ELF-1 (cell line): ENCODE measurements around the gene TMEM63B.

Source experiments
- DNase-seq: peaks from one replicate; pipeline ENCODE4 v3.0.0-alpha.2; 2016; ENCODE audit warnings: low read depth, low spot score

The TMEM63B gene

DNA sequence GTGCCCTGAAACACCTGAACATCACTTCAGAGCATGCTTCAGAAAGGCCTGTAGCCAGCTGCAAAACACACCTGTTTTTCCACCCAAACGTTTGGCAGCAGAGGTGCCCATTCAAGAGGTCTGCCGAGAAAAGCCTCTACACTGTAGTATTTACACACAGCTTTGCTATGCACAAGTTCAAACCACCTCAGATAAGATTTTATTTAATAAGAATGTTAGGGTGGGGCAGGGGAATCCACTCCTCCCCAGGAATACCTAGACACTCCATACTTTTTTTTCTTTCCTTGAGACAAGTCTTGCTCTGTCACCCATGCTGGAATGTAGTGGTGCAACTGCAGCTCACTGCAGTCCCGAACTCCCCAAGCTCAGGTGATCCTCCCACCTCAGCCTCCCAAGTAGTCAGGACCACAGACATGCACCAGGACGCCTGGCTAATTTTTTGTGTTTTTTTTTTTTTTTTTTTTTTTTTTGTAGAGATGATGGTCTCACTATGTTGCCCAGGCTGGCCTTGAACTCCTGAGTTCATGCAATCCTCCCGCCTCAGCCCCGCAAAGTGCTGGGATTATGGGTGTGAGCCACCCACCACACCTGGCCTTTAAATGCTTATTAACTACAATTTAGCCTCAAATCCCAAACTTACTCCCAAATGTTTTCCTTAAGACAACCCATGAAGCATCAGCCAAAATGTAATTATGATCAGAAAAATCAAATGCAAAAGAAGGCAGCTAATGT is 9.8 kb upstream of the TMEM63B start:
- DNase-seq: no peak

DNA sequence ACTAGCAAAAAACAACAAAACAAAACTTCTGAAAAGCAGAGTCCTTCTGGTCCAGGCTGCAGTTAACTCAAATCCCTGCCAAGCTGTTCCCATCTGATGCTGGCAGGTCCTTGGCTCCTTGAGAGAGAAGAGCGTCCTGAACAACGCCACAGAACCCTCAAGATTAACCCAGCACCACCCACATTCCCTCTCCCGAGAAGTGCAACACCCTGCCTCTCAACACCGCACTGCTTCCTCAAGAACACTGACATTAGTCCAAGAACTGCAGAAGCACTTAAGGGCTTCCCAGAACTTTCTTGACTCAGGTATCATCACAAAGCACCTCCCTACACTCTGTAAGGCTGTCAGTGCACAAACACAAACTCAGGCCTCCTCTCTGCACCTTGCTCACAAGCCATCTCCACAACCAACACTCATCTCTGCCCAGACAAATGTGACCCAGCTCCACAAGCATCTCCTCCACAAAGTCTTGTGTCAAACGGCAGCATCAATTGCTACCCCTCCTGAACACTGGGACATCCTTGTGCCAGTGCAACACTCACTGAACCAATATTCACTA is 7.6 kb upstream of the TMEM63B start:
- DNase-seq: no peak

DNA sequence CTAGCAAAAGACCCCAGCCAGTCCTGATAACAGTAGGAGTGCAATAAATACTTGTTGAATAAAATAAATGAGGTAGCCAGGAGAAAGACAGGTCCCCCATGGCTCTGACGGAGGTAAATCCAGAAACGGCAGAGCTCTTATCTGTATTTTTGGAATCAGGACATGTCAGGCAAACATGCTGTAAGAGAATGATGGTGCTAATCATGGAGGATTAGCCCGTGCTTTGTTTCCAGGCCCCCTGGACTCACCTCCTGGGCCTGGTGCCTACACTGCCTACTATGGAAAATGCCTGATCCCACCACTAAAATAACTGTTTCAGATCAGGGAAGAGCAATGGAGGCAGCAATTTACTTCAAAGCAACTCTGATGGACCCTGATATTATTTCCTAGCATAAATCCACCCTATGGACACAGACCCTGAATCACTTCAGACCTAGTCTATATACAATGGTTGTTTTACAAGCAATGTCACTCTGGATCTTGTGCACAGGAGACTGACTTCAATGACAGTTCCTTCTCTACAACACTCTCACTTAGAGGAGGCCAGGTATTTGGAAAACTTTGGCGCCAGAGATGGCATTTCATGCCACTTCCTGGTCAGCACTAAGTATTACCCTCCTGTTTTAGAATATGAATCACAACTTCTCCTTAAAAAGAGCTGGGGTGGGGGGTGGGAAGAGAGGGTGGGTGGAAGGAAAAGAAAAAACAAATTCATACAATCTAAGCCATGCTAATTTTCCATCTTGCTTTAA is 6.5 kb upstream of the TMEM63B start:
- peak; percentile 53 for DNase-seq

DNA sequence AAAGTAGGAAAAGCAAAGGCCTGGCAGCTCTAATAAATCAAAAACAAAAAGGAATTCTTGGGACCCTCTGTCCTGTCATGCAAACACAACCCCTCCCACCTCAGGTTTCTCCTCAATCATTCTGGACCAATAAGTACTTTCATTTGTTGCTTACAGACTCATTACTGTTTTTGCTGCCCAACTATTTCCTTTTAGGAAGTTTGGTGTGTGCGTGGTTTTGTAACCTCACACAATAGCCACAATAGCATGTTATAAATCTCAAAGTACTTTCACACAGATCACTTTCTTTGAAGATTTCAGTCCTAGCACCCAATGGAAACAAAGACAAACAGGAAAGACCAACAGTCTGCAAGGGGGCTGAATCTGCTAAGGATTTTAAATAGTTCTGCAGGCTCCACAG is 4.6 kb upstream of the TMEM63B start:
- DNase-seq: no peak

DNA sequence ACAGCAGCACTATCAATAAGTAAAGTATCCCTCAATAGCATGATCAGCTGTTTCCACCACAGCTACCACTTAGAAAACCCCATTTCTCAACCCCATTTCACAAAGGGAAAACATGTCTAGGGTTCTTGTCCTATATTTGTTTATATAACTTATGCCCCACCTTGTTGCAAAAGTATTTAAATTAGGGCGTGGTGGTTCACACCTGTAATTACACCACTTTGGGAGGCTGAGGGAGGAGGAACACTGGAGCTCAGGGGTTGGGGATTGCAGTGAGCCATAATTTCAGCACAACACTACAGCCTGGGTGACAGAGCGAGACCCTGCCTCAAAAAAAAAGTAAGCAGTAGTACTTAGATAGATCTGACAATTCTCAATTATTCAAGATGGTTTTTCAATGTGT is 3.8 kb upstream of the TMEM63B start:
- DNase-seq: no peak

DNA sequence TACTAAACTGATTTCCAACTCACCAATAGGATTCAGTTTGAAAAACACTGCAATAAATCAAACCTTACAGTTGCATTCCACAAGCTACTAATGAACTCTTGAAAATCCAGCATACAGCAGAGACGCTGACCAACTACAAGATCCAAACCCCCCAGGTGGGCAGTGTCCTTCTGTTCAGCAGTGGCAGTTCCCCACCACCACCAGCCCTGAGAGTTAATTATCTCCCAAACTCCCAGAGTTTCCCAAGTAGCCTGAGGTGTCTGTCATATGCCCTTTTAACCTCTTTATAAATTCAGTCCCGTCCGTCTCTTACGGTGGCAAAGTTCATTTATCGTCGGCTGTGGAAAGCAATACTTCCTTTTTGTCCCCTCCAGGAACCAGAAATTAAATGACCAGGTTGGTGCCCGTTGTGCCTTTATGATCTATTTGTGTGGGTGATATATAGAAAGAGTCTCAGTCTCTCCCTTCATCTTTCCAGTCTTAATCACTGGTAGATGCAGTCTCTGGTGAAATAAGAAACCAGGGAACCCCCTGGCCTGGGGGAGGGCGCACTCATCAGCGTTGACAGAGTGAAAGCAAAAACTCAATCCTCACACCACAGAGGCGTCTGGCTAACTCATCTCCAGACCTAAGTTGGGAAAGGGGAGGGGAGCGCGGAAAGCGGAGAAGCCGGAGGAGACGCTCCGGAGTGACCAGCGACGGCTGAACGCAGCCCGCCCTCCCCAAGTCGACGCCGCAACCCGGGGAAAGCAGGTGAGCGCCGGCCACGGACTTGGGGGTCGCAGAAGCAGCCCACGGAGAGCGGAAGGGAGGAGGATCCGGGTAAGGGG is 819 bp upstream of the TMEM63B start:
- peak; percentile 87 for DNase-seq

DNA sequence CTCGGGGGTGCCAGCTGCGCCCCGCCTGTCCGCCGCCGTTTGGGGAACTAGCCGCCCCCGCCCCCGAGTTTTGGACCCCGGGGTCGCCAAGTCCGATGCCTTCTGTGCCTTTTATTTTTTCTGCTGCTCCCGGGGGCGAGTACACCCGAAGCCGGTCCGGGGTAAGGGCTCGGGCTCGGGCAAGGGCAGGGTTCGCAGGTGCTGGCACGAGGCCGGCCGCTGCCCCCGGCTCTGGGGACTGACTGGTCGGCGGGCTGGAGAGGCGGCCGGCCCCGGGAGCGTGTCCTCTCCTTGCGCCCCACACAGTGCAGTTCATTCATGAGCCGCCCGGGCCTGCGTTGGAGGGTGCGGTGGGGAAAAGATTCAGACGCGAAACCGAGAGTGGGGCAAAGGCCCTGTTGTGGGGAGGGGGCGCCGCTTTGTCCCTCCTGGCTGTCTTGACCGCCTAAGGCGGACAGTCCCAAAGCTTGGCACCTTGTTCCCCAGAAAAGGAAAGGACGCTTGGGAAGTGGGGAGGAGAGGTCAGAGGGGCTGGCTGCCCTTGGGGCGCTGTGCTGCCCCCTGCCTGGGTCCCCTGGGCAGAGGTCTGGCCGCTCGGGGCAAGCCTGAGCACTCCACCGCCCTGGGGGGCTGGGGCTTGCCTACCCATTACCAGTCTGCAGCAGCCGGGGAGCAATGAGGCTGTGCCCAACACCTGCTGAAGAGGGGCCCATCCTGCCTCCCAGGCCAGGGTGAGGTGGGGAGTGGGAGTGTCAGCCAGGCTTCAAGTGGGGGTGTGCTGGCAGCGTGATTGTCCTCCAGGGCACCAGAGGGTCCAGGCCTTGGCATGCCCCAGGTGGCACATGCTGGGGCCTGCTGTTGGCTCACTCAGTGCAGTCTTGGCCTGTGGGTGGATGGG is 915 bp downstream of the TMEM63B start:
- peak; percentile 49 for DNase-seq

DNA sequence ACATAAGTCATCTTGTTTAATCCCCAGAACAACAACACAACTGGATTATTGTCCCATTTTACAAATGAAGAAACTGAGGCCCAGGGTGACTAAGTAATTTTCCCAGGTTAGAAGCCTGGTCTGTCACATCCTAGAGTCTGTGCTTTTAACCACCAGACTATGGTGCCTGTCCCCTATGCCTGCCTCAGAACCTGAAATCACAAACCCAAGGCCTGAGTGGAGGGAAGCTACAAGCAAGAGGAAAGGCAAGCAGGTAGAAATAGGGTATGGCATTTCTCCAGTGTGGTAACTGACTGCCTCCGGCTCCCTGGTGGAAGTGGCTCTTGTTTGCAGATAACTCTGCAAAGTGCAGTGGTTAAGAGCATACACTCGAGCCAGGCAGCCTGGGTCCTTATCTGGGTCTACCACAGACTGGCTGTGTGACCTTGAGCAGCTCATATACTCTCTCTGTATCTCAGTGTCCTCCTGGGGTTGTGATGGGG is 2.5 kb downstream of the TMEM63B start:
- no peak for DNase-seq

DNA sequence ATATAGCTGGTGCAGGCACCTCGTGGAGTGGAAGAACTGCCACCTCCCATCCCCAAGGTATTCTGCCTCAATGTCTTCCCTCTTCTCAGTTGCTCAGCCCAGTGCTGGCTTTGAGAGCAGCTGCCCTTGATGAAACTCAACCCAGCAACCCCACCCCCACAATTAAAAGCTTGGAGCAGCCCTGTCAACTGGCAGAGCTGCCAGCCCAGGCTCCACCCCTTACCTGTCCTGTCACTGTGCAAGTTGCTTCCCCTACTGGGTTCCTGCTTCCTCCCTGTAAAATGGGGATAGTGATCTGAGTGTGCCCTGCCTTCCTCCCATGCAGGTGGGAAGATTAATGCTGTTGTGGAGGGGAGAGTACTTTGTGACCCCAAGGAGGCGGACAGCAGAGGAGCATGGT is 4.5 kb downstream of the TMEM63B start:
- DNase-seq: no peak

DNA sequence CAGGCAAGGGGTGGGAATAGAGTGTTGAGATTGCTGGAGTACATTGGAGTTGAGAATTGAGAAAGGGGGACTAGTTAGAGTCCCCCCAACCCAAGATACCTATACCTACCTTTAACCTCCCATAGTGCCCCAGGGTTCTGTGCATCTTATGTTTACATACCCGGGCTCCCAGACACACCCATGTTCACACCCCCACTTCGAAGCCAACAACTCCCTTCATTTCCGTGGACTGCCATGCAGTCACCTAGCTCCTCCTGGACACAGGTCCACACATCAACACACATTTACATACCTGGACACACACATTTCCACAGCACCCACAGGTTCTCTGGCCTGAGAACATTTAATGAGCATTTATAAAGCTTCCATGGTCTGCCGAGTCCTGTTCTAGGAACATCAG is 5.1 kb downstream of the TMEM63B start:
- no peak for DNase-seq

DNA sequence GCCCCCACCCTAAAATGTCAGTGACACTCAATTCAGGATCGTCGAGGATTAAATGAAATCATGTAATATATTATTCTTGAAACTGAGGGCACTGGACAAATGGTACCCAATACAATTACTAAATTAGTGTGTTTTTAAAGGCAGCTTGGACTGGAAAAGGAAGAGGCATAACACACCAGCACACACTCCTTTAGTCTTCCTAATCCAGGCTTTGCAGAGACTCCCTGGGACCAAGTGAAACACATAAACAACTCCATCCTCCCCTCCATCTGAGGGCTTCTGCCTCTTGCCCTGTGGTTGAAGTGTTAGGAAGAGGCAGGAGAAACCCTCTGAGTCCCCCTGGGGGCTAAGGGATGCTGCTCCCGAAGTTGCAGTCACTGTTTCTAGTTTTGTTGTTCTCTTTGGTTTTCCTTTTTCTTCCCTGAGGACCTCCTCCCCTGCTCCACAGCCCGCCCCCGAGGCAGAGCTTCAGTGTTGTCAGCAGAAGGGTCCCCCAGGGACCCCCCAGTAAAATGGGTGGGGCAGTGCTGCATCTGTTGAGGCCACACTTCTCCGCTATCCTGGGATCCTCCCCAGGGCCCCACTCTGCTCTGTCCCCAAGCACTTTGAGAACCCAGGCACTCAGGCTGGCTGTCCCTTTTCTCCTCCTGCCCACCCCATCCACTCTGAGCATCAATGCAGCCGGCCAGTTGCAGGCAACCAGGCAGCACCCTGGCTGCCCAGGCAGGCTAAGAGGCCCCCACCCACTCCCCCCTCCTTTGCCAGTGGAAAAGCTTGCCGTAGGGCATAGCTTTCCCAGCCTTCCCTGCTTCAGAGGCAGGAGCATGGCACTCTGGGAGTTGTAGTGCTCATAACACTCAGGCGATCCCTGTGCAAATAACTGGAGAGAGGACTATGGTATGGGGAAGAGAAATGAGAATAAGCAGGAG is 5.9 kb downstream of the TMEM63B start:
- DNase-seq: peak; percentile 62

DNA sequence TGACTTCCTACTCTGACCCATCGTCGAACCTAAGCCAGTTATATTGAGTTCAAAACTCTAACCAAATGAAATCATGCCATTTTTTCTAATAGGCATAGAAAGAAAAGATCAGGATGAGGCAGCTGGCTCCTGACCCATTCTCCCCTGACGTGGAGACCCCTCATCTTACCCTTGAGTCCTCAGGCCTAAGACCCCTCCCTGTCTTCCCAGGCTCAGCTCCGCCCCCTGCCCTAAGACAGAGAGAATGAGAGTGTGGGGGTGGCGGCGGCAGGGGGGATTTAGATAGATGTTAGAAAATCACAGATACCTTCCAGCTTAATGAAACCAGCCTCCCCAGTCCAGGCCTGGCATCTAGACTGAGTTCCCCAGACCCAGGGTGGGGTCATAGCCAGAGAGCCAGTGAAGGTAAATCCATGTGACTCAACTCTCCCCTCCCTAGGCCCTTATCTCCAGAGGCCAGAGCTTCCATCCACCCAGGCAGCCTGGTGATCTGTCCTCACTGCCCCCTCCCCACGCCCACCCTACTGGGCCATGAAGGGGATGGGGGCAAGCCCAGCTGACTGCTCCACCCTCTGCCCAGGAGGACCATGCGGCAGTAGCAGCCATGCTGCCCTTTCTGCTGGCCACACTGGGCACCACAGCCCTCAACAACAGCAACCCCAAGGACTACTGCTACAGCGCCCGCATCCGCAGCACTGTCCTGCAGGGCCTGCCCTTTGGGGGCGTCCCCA is 6.8 kb downstream of the TMEM63B start:
- peak; percentile 52 for DNase-seq

DNA sequence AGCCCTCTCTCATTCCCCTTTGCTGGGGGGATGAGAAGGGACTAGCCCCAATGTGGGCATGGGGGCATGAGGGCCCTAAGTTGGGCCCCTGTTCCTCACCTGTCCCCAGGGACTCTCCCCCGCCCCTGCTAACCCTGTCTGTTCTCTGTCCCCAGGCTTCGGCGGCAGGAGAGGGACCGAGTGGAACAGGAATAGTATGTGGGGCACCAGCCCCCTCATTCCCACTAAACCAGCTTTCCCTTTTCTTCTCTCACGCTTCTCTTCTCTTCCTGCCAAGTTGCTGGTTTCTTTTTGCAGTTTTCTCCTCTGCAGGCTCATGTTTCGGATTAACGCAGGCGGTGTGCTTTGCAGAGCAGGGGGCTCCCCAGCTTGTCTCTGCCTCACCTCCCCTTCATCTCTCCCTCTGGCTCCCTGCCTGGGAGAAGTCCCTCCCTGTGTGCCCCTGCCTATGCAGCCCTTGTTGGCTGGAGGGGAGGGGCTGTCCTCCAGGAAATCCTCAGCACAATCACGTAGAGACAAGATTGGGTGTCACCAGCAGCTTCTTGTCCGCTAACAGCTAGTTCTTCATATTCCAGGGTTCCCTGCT is 7.9 kb downstream of the TMEM63B start:
- no peak for DNase-seq

DNA sequence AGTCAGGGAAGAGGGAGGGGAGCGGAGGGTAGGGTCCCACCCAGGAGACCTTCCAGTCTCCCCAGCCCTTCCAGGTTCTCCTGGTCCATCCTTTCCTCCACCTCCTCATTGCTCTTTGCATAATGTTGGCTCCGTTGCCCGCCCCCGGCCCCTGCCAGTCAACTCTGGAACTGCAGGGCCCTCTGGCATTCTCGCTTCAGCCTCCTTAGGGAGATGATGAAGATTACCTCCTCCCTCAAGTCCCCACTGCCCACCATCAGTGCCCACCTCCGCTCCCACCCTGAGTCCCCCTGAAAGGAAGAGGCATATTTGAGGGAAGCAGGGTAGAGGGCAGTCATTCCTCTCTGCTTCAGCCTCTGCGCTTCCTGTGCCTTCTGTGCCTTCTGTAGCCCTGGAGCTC is 8.5 kb downstream of the TMEM63B start:
- DNase-seq: no peak

DNA sequence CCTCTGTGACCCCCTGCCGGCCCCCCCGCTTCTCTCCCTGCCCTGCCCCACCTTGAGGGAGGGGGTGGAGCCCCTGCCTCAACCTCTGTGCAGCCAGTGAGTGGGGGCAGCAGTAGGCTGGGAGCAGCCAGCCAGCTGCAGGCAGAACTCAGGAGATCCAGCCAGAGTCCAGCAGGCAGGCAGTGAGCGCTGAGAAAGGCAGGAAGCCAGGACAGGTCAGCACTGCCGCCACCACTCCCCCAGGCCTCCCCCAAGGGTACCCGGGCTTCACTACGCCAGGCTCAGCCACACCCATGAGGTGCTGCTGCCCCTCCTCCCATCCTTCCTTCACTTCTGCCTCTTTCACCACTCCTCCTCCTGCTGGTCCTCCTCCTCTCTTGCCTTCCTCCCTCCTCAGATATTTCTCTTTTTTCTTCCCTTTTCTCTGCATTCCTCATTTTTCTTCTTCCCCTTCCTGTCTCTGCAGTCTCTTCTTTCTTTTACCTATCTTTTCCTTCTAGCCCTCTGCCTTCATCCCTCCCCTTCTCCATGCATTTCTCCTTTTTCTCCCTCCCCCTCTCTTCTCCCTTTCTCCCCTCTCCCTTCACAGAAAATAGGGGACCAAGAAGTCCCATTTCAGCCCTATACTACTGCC is 11.5 kb downstream of the TMEM63B start:
- DNase-seq: peak; percentile 44

DNA sequence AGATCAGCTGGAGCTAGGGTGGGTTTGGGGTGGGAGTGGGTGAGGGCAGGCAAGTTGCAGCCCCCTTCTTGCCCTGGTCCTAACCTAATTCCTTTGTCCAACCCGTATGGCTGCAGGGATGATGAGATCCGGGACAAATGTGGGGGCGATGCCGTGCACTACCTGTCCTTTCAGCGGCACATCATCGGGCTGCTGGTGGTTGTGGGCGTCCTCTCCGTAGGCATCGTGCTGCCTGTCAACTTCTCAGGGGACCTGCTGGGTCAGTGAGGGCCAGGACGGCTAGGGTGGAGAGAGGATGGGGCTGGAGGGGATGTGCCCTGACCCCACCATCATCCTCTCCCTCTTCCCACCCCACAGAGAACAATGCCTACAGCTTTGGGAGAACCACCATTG is 12.0 kb downstream of the TMEM63B start:
- DNase-seq: no peak

DNA sequence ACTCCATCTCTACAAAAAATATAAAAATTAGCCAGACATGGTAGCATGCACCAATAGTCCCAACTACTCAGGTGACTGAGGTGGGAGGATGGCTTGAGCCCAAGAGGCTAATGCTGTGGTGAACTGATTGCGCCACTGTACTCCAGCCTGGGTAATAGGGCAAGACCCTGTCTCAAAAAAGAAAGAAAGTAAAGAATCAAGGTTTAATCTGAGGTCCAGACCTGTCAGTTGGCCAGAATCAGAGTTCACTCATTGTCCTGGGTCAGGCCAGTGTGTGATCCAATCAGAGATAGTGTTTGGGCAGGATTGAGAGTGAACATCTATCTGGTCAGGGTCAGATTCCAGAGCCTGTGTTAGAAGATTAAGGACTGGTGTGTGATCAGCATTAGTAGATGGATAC is 15.5 kb downstream of the TMEM63B start:
- DNase-seq: no peak

DNA sequence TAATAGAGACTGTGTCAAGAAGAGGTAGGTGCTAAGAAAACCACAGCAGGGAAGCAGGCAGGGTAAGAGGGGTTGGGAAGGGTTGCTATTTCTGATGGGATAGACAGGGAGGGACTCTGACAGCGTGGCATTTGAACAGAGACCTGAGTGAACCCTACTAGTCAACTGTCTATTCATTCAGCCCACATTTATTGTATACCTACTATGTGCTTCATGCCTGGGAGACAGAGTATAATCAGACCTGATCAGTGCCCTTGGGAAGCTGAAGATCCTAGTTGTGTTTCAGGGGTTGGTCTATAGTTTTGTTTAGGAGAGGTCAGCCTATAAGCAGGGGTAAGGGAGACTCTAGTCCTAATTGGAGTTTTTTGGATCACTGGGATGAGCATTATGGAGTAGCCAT is 16.4 kb downstream of the TMEM63B start:
- no peak for DNase-seq
